K562 (cell line): ENCODE measurements around the gene MYL1. TPM values are rescaled to one million over a fixed set of nuclear protein-coding genes. Genes with fewer than 3 reads are reported as not detected.

Experiments
- ATAC-seq: fragments of 200-7000 bp; cut with Tn5 transposase; 3 replicates; pipeline ENCODE4 v1.9.1; 2020; ENCODE audit warnings: moderate library complexity
- BruUV-seq: library from RNA; stranded (reverse); fragments of 400-500 nt; replicated peaks from 2 replicates; lab custom pipeline; 2021; lab: Mats Ljungman, UMichigan
- CTCF ChIA-PET: fragments of 300-600 bp; formaldehyde crosslinking; extraction: SDS; loops from one replicate; lab custom pipeline; 2021; ENCODE audit warnings: low intra/inter-chr PET ratio; lab: Yijun Ruan, JAX
- POLR2A ChIA-PET: fragments of 300-600, 350-650 bp; sonication (Branson Sonifier 250); formaldehyde crosslinking; extraction: SDS; loops from one replicate; lab custom pipeline; 2021; ENCODE audit warnings: antibody characterized with exemption, inconsistent platforms; lab: Yijun Ruan, JAX
- DNase-seq, 4 experiments: peaks; one replicate each; pipeline versions ENCODE4 v3.0.0 to v3.0.0-alpha.2; 2011 to 2018; ENCODE audit warnings: low spot score in 3 of 4, mixed read lengths in 3 of 4; ENCODE audit errors: extremely low read depth in 1 of 4
- FAIRE-seq: peaks from 2 replicates; lab custom pipeline; 2011; peaks lifted over from hg19 to GRCh38; lab: Jason Lieb, UNC
- H2AFZ ChIP-seq: 2 replicates; pipeline ENCODE4 v1.6.0; 2011; ENCODE audit warnings: low read depth, low read length, control low read depth, inconsistent platforms
- H3K27ac ChIP-seq: fragments of 200-600 bp; 3 replicates; pipeline ENCODE4 v1.8.0; 2011; ENCODE audit warnings: low read depth, mild to moderate bottlenecking, control low read depth, inconsistent platforms, low read length, moderate library complexity, mixed read lengths; ENCODE audit errors: extremely low read depth
- H3K27me3 ChIP-seq, 2 experiments: fragments of 300-600 bp in 1 of 2; 2 replicates in 1 of 2; 3 replicates in 1 of 2; pipeline versions ENCODE4 v1.6.0 to v1.8.0; 2011; ENCODE audit warnings: inconsistent platforms in 2 of 2, low read length in 2 of 2, mild to moderate bottlenecking in 1 of 2, mixed read lengths in 1 of 2, moderate library complexity in 1 of 2; ENCODE audit not compliant: control insufficient read depth in 2 of 2, insufficient read depth in 2 of 2
- H3K36me3 ChIP-seq: fragments of 300-600 bp; 3 replicates; pipeline ENCODE4 v1.8.0; 2011; ENCODE audit warnings: mild to moderate bottlenecking, low read length, inconsistent platforms; ENCODE audit not compliant: control insufficient read depth, insufficient read depth
- H3K4me1 ChIP-seq, 2 experiments: fragments of 200-600 bp in 1 of 2; replicated peaks in 1 of 2; 2 replicates in 1 of 2; 3 replicates in 1 of 2; pipeline versions ENCODE4 v1.5.1 to v1.8.0; 2011; ENCODE audit warnings: inconsistent platforms in 2 of 2, low read length in 2 of 2, mild to moderate bottlenecking in 1 of 2, mixed read lengths in 1 of 2, moderate library complexity in 1 of 2; ENCODE audit not compliant: control insufficient read depth in 2 of 2, insufficient read depth in 2 of 2
- H3K4me2 ChIP-seq: 2 replicates; pipeline ENCODE4 v1.6.1; 2011; ENCODE audit warnings: low read length, control low read depth, inconsistent platforms, mixed read lengths; ENCODE audit not compliant: insufficient read depth
- H3K4me3 ChIP-seq: fragments of 200-600 bp; sonication (generic), shearing (Covaris generic); 2 replicates; pipeline ENCODE4 v1.5.1; 2016; ENCODE audit warnings: control low read depth, inconsistent platforms
- H3K79me2 ChIP-seq: fragments of 200-600 bp; 3 replicates; pipeline ENCODE4 v1.8.0; 2011; ENCODE audit warnings: low read length, inconsistent platforms; ENCODE audit not compliant: control insufficient read depth, insufficient read depth
- H3K9ac ChIP-seq, 2 experiments: 2 replicates each; pipeline versions ENCODE4 v1.6.0 to v1.6.1; 2011; ENCODE audit warnings: low read depth in 2 of 2, low read length in 2 of 2, control low read depth in 1 of 2, inconsistent platforms in 1 of 2, mild to moderate bottlenecking in 1 of 2, mixed read lengths in 1 of 2; ENCODE audit not compliant: insufficient read depth in 1 of 2
- H3K9me1 ChIP-seq: one replicate; pipeline ENCODE4 v1.6.0; 2011; ENCODE audit warnings: inconsistent platforms, mild to moderate bottlenecking, low read length, moderate library complexity; ENCODE audit not compliant: control insufficient read depth, insufficient read depth
- H3K9me3 ChIP-seq: replicated peaks from 2 replicates; pipeline ENCODE4 v1.5.1; 2011; ENCODE audit warnings: low read depth, low read length, inconsistent platforms; ENCODE audit not compliant: control insufficient read depth, insufficient read depth
- H4K20me1 ChIP-seq: replicated peaks from 2 replicates; pipeline ENCODE4 v1.6.1; 2011; ENCODE audit warnings: low read length, inconsistent platforms, mixed read lengths; ENCODE audit not compliant: control insufficient read depth, insufficient read depth
- CHD2 ChIP-seq: IDR thresholded peaks from 2 replicates; pipeline ENCODE4 v1.6.1; 2011; ENCODE audit warnings: low read depth, low read length
- HNRNPUL1 ChIP-seq: fragments of 200-400 bp; formaldehyde crosslinking; IDR thresholded peaks from 2 replicates; pipeline ENCODE4 v1.6.1; 2017; ENCODE audit warnings: low read length
- MCM7 ChIP-seq, 2 experiments: fragments of 450-650 bp; IDR thresholded peaks; 2 replicates each; pipeline ENCODE4 v1.6.1; 2016 to 2018
- MEF2D ChIP-seq: conservative IDR thresholded peaks from 2 replicates; pipeline ENCODE4 v1.6.1; 2016; ENCODE audit warnings: low read depth, missing genetic modification characterization, missing compliant biosample characterization
- MTF1 ChIP-seq: fragments of 250-450 bp; sonication (Bioruptor Pico); IDR thresholded peaks from 2 replicates; pipeline ENCODE4 v1.9.0; 2021; ENCODE audit warnings: moderate library complexity, mild to moderate bottlenecking, inconsistent platforms, borderline replicate concordance
- NFE2L1 ChIP-seq: fragments of 450-650 bp; IDR thresholded peaks from 2 replicates; pipeline ENCODE4 v1.6.1; 2016; ENCODE audit warnings: missing genetic modification characterization, low read depth, mild to moderate bottlenecking, missing compliant biosample characterization, moderate library complexity, borderline replicate concordance
- RB1 ChIP-seq: fragments of 450-650 bp; IDR thresholded peaks from 2 replicates; pipeline ENCODE4 v1.6.1; 2017; ENCODE audit warnings: low read depth, mild to moderate bottlenecking
- RFX5 ChIP-seq: IDR thresholded peaks from 2 replicates; pipeline ENCODE4 v1.6.1; 2011; ENCODE audit warnings: low read depth, mild to moderate bottlenecking, improper control_type of control experiment, low read length
- SP2 ChIP-seq: IDR thresholded peaks from 2 replicates; pipeline ENCODE4 v1.6.1; 2011; ENCODE audit warnings: mild to moderate bottlenecking, low read depth, low read length, moderate library complexity; ENCODE audit not compliant: poor library complexity, severe bottlenecking; ENCODE audit errors: extremely low read depth
- ZNF121 ChIP-seq: sonication (generic); formaldehyde crosslinking; conservative IDR thresholded peaks from 2 replicates; pipeline ENCODE4 v1.8.0; 2022; ENCODE audit warnings: missing genetic modification reagents
- ZNF175 ChIP-seq: fragments of 200-800 bp; sonication (Bioruptor generic); IDR thresholded peaks from 2 replicates; pipeline ENCODE4 v1.6.1; 2016; ENCODE audit warnings: low read depth, mild to moderate bottlenecking, missing genetic modification characterization, missing compliant biosample characterization
- ZNF282 ChIP-seq: sonication (generic); formaldehyde crosslinking; IDR thresholded peaks from 2 replicates; pipeline ENCODE4 v1.8.1; 2023; ENCODE audit warnings: missing genetic modification reagents
- WGBS: fragments of 100-300 bp; shearing (Covaris generic); methylation state at CpG from one replicate; pipeline ENCODE4 v1.1.6; 2016; ENCODE audit warnings: low coverage, mixed read lengths; ENCODE audit not compliant: insufficient coverage; ENCODE audit errors: missing lambda C conversion rate; 5-methylcytosine and 5-hydroxymethylcytosine counted together
- in situ Hi-C: fragments of 300-500 bp; cut with MboI; formaldehyde crosslinking; loops from 4 replicates; pipeline ENCODE4 v1.15.0; 2018; ENCODE audit warnings: inconsistent platforms, mixed read lengths
- intact Hi-C: fragments of 100-400 bp; cut with micrococcal nuclease; formaldehyde crosslinking; loops from 2 replicates; pipeline ENCODE4 v1.14.2; 2022
- polyA plus RNA-seq, 8 experiments: library from polyadenylated mRNA; depleted of rRNA in 4 of 8; stranded (reverse) in 5 of 8; unstranded in 3 of 8; fragments of >200 nt; fragmentation: Nextera tagmentation in 2 of 8; fragmentation: Illumina TruSeq in 1 of 8; extraction: Ambion mirVana in 2 of 8; extraction: Trizol in 1 of 8; gene quantifications; 2 replicates each; pipeline versions ENCODE4 v1.2.1 to v1.2.3, GENCODE V29; 2011 to 2014; ENCODE audit warnings: inconsistent platforms in 1 of 8, missing spikeins in 1 of 8
- total RNA-seq, 7 experiments: library from RNA; depleted of rRNA in 6 of 7; stranded (reverse); fragments of >200 nt in 6 of 7; fragmentation: Illumina TruSeq in 2 of 7; extraction: Trizol in 2 of 7; gene quantifications; 2 replicates each; pipeline versions ENCODE4 v1.2.1 to v1.2.3, GENCODE V29; 2011 to 2021; ENCODE audit warnings: low replicate concordance in 1 of 7
- TF ChIP-seq, protein P1 (sequence below): fragments of 250-450 bp; sonication (Bioruptor Pico); IDR thresholded peaks from 2 replicates; pipeline ENCODE4 v1.8.0; 2021; ENCODE audit warnings: moderate library complexity, mild to moderate bottlenecking, inconsistent platforms
- TF ChIP-seq, protein P2 (sequence below): sonication (generic); formaldehyde crosslinking; IDR thresholded peaks from 2 replicates; pipeline ENCODE4 v1.8.1; 2023; ENCODE audit warnings: mild to moderate bottlenecking, missing genetic modification reagents

The MYL1 gene
- total and polyA plus RNA-seq, 9 of the 15 experiments (the other 6 are each of a cell fraction or from before 2014, with no cell fraction given): not detected

DNA sequence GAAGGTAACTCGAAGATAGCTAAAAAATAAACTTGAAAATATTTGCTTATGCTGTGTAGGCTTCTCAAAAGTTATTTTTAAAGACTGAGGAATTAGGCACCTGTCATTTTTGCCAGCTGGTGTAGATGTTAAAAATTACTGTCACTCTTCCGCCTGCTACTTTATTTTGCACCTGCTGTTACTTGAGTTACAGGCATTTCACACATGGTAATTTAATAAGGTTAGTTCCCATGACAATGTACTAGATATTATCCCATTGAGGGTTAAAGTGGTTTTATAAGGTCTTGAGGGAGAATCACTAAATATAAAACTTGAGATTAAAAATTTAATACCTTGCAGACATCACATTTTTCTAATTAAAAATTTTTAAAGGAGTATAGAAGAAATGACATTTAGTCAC lies 26.6 kb downstream of the MYL1 start:
- no peak for FAIRE-seq
- Histone ChIP-seq H3K27me3 (no peaks in the 10 kb centered on the region), H3K9me3 (no peaks in the 10 kb centered on the region), H3K9ac (no peak overlapping the region), H2AFZ (no peak overlapping the region), H4K20me1 (no peaks in the 10 kb centered on the region), H3K4me3 (no peak overlapping the region), H3K9me1 (no peaks in the 10 kb centered on the region), H3K27ac (no peak overlapping the region), H3K36me3 (no peaks in the 10 kb centered on the region), H3K4me2 (no peak overlapping the region), H3K79me2 (no peaks in the 10 kb centered on the region), H3K4me1 (no peaks in the 10 kb centered on the region)
- no peak for DNase-seq
- intact Hi-C loops: no loop called here
- CTCF ChIA-PET: no interaction called here
- ATAC-seq: no peak
- BruUV-seq: no TSS peak
- TF ChIP-seq NFE2L1 (no peak), ZNF121 (CRISPR knock-in tag) (no peak)
- in situ Hi-C loops: no loop called here
- WGBS: 4% methylated on average over 2 of the region's 2 CpGs
- POLR2A ChIA-PET: no interaction called here

- intact Hi-C loops: no loop called here
- ATAC-seq: no peak
- Histone ChIP-seq H3K27ac (no peak overlapping the region), H3K4me1 (no peaks in the 10 kb centered on the region), H3K9me3 (no peaks in the 10 kb centered on the region), H3K36me3 (no peaks in the 10 kb centered on the region), H2AFZ (no peak overlapping the region), H4K20me1 (no peaks in the 10 kb centered on the region), H3K4me2 (no peak overlapping the region), H3K9ac (no peak overlapping the region), H3K4me3 (no peak overlapping the region), H3K79me2 (no peaks in the 10 kb centered on the region), H3K27me3 (no peaks in the 10 kb centered on the region), H3K9me1 (no peaks in the 10 kb centered on the region)
- BruUV-seq: no TSS peak
- POLR2A ChIA-PET: no interaction called here
- TF ChIP-seq ZNF282 (CRISPR knock-in tag): no peak
- no peak for TF ChIP-seq RB1
- TF ChIP-seq SP2: no peak
- TF ChIP-seq HNRNPUL1: no peak
- TF ChIP-seq, protein P1, sequence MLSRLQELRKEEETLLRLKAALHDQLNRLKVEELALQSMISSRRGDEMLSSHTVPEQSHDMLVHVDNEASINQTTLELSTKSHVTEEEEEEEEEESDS (CRISPR knock-in tag): no peak
- no peak for TF ChIP-seq RFX5
- no peak for TF ChIP-seq ZNF175 (CRISPR knock-in tag)
- TF ChIP-seq CHD2: no peak
- no peak for TF ChIP-seq MTF1 (CRISPR knock-in tag)
- no peak for TF ChIP-seq ZNF121 (CRISPR knock-in tag)
- TF ChIP-seq, protein P2, sequence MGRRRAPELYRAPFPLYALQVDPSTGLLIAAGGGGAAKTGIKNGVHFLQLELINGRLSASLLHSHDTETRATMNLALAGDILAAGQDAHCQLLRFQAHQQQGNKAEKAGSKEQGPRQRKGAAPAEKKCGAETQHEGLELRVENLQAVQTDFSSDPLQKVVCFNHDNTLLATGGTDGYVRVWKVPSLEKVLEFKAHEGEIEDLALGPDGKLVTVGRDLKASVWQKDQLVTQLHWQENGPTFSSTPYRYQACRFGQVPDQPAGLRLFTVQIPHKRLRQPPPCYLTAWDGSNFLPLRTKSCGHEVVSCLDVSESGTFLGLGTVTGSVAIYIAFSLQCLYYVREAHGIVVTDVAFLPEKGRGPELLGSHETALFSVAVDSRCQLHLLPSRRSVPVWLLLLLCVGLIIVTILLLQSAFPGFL (CRISPR knock-in tag): no peak
- TF ChIP-seq MCM7 (IDR thresholded peaks at IDR 0.05): no peak
- TF ChIP-seq MEF2D: no peak
- no peak for FAIRE-seq
- DNase-seq: no peak
- in situ Hi-C loops: no loop called here
- CTCF ChIA-PET: no interaction called here
Measured at GRCh38 chr2:210287301-210287700, 27.7 kb downstream of the MYL1 start.
